Upper lobe of left lung (tissue), 4 donors: ENCODE measurements around the gene MCM6.

Experiments
- CTCF ChIP-seq, 6 experiments: fragments of 450-650 bp in 4 of 6; fragments of 200-600 bp in 2 of 6; sonication (generic) in 2 of 6; IDR thresholded peaks; one replicate each; pipeline ENCODE4 v1.5.1; 2016 to 2019; ENCODE audit warnings: antibody characterized with exemption in 6 of 6
- EP300 ChIP-seq, 4 donors: sonication (generic); formaldehyde crosslinking; IDR thresholded peaks; one replicate each; pipeline ENCODE4 v1.5.1; 2017; ENCODE audit warnings: antibody characterized with exemption in 4 of 4, control low read depth in 2 of 4
- POLR2A ChIP-seq, 4 donors: fragments of 450-650 bp; IDR thresholded peaks; one replicate each; pipeline ENCODE4 v1.5.1; 2016 to 2017; ENCODE audit warnings: antibody characterized with exemption in 4 of 4, mild to moderate bottlenecking in 2 of 4
- POLR2AphosphoS5 ChIP-seq, 2 donors: sonication (generic); formaldehyde crosslinking; IDR thresholded peaks; one replicate each; pipeline ENCODE4 v1.5.1; 2017; ENCODE audit warnings: antibody characterized with exemption in 2 of 2

GRCh38 chr2:135904341-135904989 is 28.2 kb upstream of the MCM6 start:
- no peak for TF ChIP-seq POLR2A (IDR thresholded peaks at IDR 0.05)
- no peak for TF ChIP-seq CTCF (IDR thresholded peaks at IDR 0.05)
- TF ChIP-seq POLR2AphosphoS5 (IDR thresholded peaks at IDR 0.05), result no peak
- TF ChIP-seq EP300 (IDR thresholded peaks at IDR 0.05), result no peak
